ENCODE data around the gene ATXN7L1. TPM values are rescaled to one million over a fixed set of nuclear protein-coding genes. Genes with fewer than 3 reads are reported as not detected.

The ATXN7L1 gene
- total RNA-seq, 2 donors from 2014 or later = 9.5 to 9.7 TPM

- intact Hi-C loops (cut with DNase I) = no loop called here
- no peak for DNase-seq (ENCODE audit: low spot score)
Observed at GRCh38 chr7:105591522-105591921, 284.9 kb downstream of the ATXN7L1 start.

GRCh38 chr7:105590793-105591192, 285.6 kb downstream of the ATXN7L1 start:
- intact Hi-C loops (cut with DNase I) = no loop called here
- DNase-seq (ENCODE audit: low spot score) = no peak

- DNase-seq (ENCODE audit: low spot score) = no peak
- intact Hi-C loops (cut with DNase I) = no loop called here
Observed at GRCh38 chr7:105589356-105590077, 286.9 kb downstream of the ATXN7L1 start.

GRCh38 chr7:105587909-105588635, 288.3 kb downstream of the ATXN7L1 start:
- intact Hi-C loops (cut with DNase I) = no loop called here
- DNase-seq (ENCODE audit: low spot score) = no peak

GRCh38 chr7:105585850-105586500, 290.4 kb downstream of the ATXN7L1 start:
- no peak for DNase-seq (ENCODE audit: low spot score)

GRCh38 chr7:105584165-105584564, 292.2 kb downstream of the ATXN7L1 start:
- intact Hi-C loops (cut with DNase I) = no loop called here
- no peak for DNase-seq (ENCODE audit: low spot score)

More at GRCh38 chr7:105585850-105586500, 290.4 kb downstream of the ATXN7L1 start:
- intact Hi-C loops (cut with DNase I) = no loop called here

- intact Hi-C loops (cut with DNase I) = no loop called here
- no peak for DNase-seq (ENCODE audit: low spot score)
Observed at GRCh38 chr7:105583061-105583460, 293.3 kb downstream of the ATXN7L1 start.

- DNase-seq (ENCODE audit: low spot score) = peak; percentile 82
- intact Hi-C loops (cut with DNase I) = no loop called here
Observed at GRCh38 chr7:105581066-105581811, 295.2 kb downstream of the ATXN7L1 start, which contains the start of gene EFCAB10. EFCAB10 (minus strand) TSS chr7:105581493; CDS start chr7:105581463, 30 bp downstream.

- DNase-seq (ENCODE audit: low spot score) = no peak
- intact Hi-C loops (cut with DNase I) = no loop called here
Observed at GRCh38 chr7:105580022-105580740, 296.2 kb downstream of the ATXN7L1 start.

GRCh38 chr7:105578496-105578895, 297.9 kb downstream of the ATXN7L1 start:
- intact Hi-C loops (cut with DNase I) = no loop called here
- DNase-seq (ENCODE audit: low spot score) = no peak

- intact Hi-C loops (cut with DNase I) = no loop called here
- no peak for DNase-seq (ENCODE audit: low spot score)
Observed at GRCh38 chr7:105577251-105577650, 299.1 kb downstream of the ATXN7L1 start.

- intact Hi-C loops (cut with DNase I) = no loop called here
Observed at GRCh38 chr7:105571891-105572290, 304.5 kb downstream of the ATXN7L1 start.

GRCh38 chr7:105567821-105568220, 308.6 kb downstream of the ATXN7L1 start:
- no peak for DNase-seq (ENCODE audit: low spot score)
- intact Hi-C loops (cut with DNase I) = no loop called here

More at GRCh38 chr7:105571891-105572290, 304.5 kb downstream of the ATXN7L1 start:
- no peak for DNase-seq (ENCODE audit: low spot score)

GRCh38 chr7:105567024-105567423, 309.4 kb downstream of the ATXN7L1 start:
- intact Hi-C loops (cut with DNase I) = no loop called here
- DNase-seq (ENCODE audit: low spot score) = no peak

GRCh38 chr7:105565190-105565589, 311.2 kb downstream of the ATXN7L1 start:
- intact Hi-C loops (cut with DNase I) = no loop called here
- DNase-seq (ENCODE audit: low spot score) = no peak

GRCh38 chr7:105559926-105560325, 316.5 kb downstream of the ATXN7L1 start:
- DNase-seq (ENCODE audit: low spot score) = no peak
- intact Hi-C loops (cut with DNase I) = no loop called here
